PC-3 (cell line): Measurements from ENCODE around the gene MYL7. TPM values are rescaled to one million over a fixed set of nuclear protein-coding genes. Genes with fewer than 3 reads are reported as not detected.

ENCODE experiments used
- ATAC-seq: fragments of 200-7000 bp; cut with Tn5 transposase; 2 replicates; pipeline ENCODE4 v1.9.1; 2020; ENCODE audit warnings: mild to moderate bottlenecking, moderate library complexity
- BruUV-seq: library from RNA; stranded (reverse); fragments of 400-500 nt; replicated peaks from 2 replicates; lab custom pipeline; 2021; lab: Mats Ljungman, UMichigan
- CTCF ChIA-PET: fragments of 300-600 bp; sonication (Branson Sonifier 250); formaldehyde crosslinking; loops from one replicate; lab custom pipeline; 2022; ENCODE audit warnings: antibody characterized with exemption; lab: Charles Lee
- POLR2A ChIA-PET: fragments of 300-600 bp; sonication (Branson Sonifier 250); formaldehyde crosslinking; loops from one replicate; lab custom pipeline; 2022; ENCODE audit warnings: antibody characterized with exemption; ENCODE audit not compliant: unreplicated experiment; lab: Charles Lee
- DNase-seq: peaks from one replicate; pipeline ENCODE4 v3.0.0-alpha.2; 2015
- H2AFZ ChIP-seq: fragments of 300-600 bp; sonication (generic); 2 replicates; pipeline ENCODE4 v1.6.0; 2016; ENCODE audit warnings: antibody characterized with exemption, low read length
- H3F3A ChIP-seq: fragments of 300-600 bp; sonication (generic); one replicate; pipeline ENCODE4 v1.6.0; 2017; ENCODE audit warnings: antibody characterized with exemption, low read length, control low read depth, mild to moderate bottlenecking; ENCODE audit not compliant: unreplicated experiment
- H3K27ac ChIP-seq: fragments of 300-600 bp; sonication (generic); 2 replicates; pipeline ENCODE4 v1.5.1; 2016; ENCODE audit warnings: mild to moderate bottlenecking, low read length
- H3K27me3 ChIP-seq: fragments of 300-600 bp; sonication (generic); 2 replicates; pipeline ENCODE4 v1.6.1; 2016; ENCODE audit warnings: low read length, mixed read lengths
- H3K36me3 ChIP-seq: fragments of 300-600 bp; sonication (generic); 2 replicates; pipeline ENCODE4 v1.6.1; 2016; ENCODE audit warnings: low read depth, mixed run types, low read length, mixed read lengths
- H3K4me1 ChIP-seq: fragments of 300-600 bp; sonication (generic); 2 replicates; pipeline ENCODE4 v1.5.1; 2016; ENCODE audit warnings: low read length; ENCODE audit not compliant: insufficient read depth
- H3K4me2 ChIP-seq: fragments of 300-600 bp; sonication (generic); 2 replicates; pipeline ENCODE4 v1.6.0; 2016; ENCODE audit warnings: low read length
- H3K4me3 ChIP-seq: fragments of 300-600 bp; sonication (generic); 2 replicates; pipeline ENCODE4 v1.5.1; 2016; ENCODE audit warnings: mild to moderate bottlenecking, low read length, mixed read lengths
- H3K79me2 ChIP-seq: fragments of 300-600 bp; sonication (generic); 2 replicates; pipeline ENCODE4 v1.6.1; 2017; ENCODE audit warnings: low read length, mixed read lengths
- H3K9ac ChIP-seq: fragments of 300-600 bp; sonication (generic); 2 replicates; pipeline ENCODE4 v1.6.0; 2016; ENCODE audit warnings: mild to moderate bottlenecking, low read length
- H3K9me2 ChIP-seq: fragments of 300-600 bp; sonication (generic); replicated peaks from 2 replicates; pipeline ENCODE4 v1.6.1; 2016; ENCODE audit warnings: mixed run types, low read length, mixed read lengths
- H3K9me3 ChIP-seq: fragments of 300-600 bp; sonication (generic); 2 replicates; pipeline ENCODE4 v1.6.1; 2016; ENCODE audit warnings: low read length, mixed read lengths
- H4K20me1 ChIP-seq: fragments of 300-600 bp; sonication (generic); 2 replicates; pipeline ENCODE4 v1.6.1; 2016; ENCODE audit warnings: low read length, mixed read lengths
- CTCF ChIP-seq: fragments of 300-600 bp; sonication (generic); conservative IDR thresholded peaks from 2 replicates; pipeline ENCODE4 v1.5.1; 2017; ENCODE audit warnings: antibody characterized with exemption, low read depth, mild to moderate bottlenecking, low read length
- EZH2 ChIP-seq: fragments of 300-600 bp; sonication (generic); IDR thresholded peaks from one replicate; pipeline ENCODE4 v1.6.1; 2017; ENCODE audit warnings: antibody characterized with exemption, mild to moderate bottlenecking, low read length; ENCODE audit not compliant: unreplicated experiment
- EZH2phosphoT487 ChIP-seq: fragments of 300-600 bp; sonication (generic); IDR thresholded peaks from 2 replicates; pipeline ENCODE4 v1.6.1; 2018; ENCODE audit warnings: mild to moderate bottlenecking, antibody characterized with exemption, low read length, borderline replicate concordance
- intact Hi-C: fragments of 100-400 bp; cut with micrococcal nuclease; formaldehyde crosslinking; loops from 2 replicates; pipeline ENCODE4 v1.9.0; 2023
- total RNA-seq: library from RNA; depleted of rRNA; stranded (reverse); fragments of >200 nt; gene quantifications from 2 replicates; pipeline ENCODE4 v1.2.3, GENCODE V29; 2014

Gene MYL7
- total RNA-seq, 1 experiment from 2014 or later: not detected

GRCh38 chr7:44108768-44109750, 32.1 kb downstream of the MYL7 start:
- no TSS peak for BruUV-seq
- H3K9me3 ChIP-seq: no peaks in the 10 kb centered on the region
- no peaks in the 10 kb centered on the region for H4K20me1 ChIP-seq
- ChIA-PET POLR2A (no interaction called here), CTCF (interaction anchor here (0.6 kb wide), 1 partner anchor 25 kb away, joined by 4 read pairs; no protein-coding TSS in a partner anchor)
- H3K36me3 ChIP-seq: no peaks in the 10 kb centered on the region
- H2AFZ ChIP-seq: no peak overlapping the region
- no peaks in the 10 kb centered on the region for H3K4me1 ChIP-seq
- no peak for TF ChIP-seq EZH2phosphoT487
- TF ChIP-seq EZH2: no peak
- no peak for TF ChIP-seq CTCF
- no peak overlapping the region for H3K9ac ChIP-seq
- H3F3A ChIP-seq: no peaks in the 10 kb centered on the region
- no peak overlapping the region for H3K4me3 ChIP-seq
- no peak overlapping the region for H3K27ac ChIP-seq
- ATAC-seq: no peak
- intact Hi-C loops: no loop called here
- H3K79me2 ChIP-seq: no peaks in the 10 kb centered on the region
- H3K27me3 ChIP-seq: no peaks in the 10 kb centered on the region
- no peak overlapping the region for H3K4me2 ChIP-seq
- no peak for DNase-seq
- H3K9me2 ChIP-seq: no peaks in the 10 kb centered on the region

- Histone ChIP-seq H3F3A (no peaks in the 10 kb centered on the region), H3K27me3 (no peaks in the 10 kb centered on the region), H3K36me3 (no peaks in the 10 kb centered on the region), H4K20me1 (no peaks in the 10 kb centered on the region), H3K4me1 (no peaks in the 10 kb centered on the region), H3K79me2 (no peaks in the 10 kb centered on the region), H3K27ac (no peak overlapping the region), H3K9ac (no peak overlapping the region), H3K9me3 (no peaks in the 10 kb centered on the region), H2AFZ (no peak overlapping the region), H3K4me2 (no peak overlapping the region), H3K9me2 (no peaks in the 10 kb centered on the region), H3K4me3 (no peak overlapping the region)
- DNase-seq: no peak
- no peak for ATAC-seq
- no peak for TF ChIP-seq EZH2
- BruUV-seq: no TSS peak
- ChIA-PET POLR2A (no interaction called here), CTCF (no interaction called here)
- intact Hi-C loops: no loop called here
Measured at GRCh38 chr7:44107961-44108767, 33.0 kb downstream of the MYL7 start.

GRCh38 chr7:44107116-44107960, 33.8 kb downstream of the MYL7 start:
- BruUV-seq: no TSS peak
- Histone ChIP-seq H3K9ac (no peak overlapping the region), H3F3A (no peaks in the 10 kb centered on the region), H4K20me1 (no peaks in the 10 kb centered on the region), H3K27me3 (no peaks in the 10 kb centered on the region), H3K36me3 (no peaks in the 10 kb centered on the region), H3K79me2 (no peaks in the 10 kb centered on the region), H3K9me2 (no peaks in the 10 kb centered on the region), H3K4me1 (no peaks in the 10 kb centered on the region), H3K27ac (no peak overlapping the region), H3K4me2 (no peak overlapping the region), H3K9me3 (no peaks in the 10 kb centered on the region), H3K4me3 (no peak overlapping the region), H2AFZ (no peak overlapping the region)
- TF ChIP-seq EZH2phosphoT487: no peak
- no peak for TF ChIP-seq CTCF
- no peak for TF ChIP-seq EZH2
- ChIA-PET POLR2A (no interaction called here), CTCF (no interaction called here)
- intact Hi-C loops: no loop called here
- DNase-seq: no peak
- no peak for ATAC-seq
